Cardiac fibroblast (primary cell): ENCODE measurements around the gene SLC37A2.

Experiments
- DNase-seq, 2 donors: peaks; one replicate each; pipeline versions ENCODE4 v3.0.0 to v3.0.0-alpha.2; 2010; ENCODE audit warnings: low read depth in 2 of 2
- H3K4me3 ChIP-seq, 2 donors: replicated peaks in 1 of 2; 1 replicate in 1 of 2; 2 replicates in 1 of 2; pipeline ENCODE4 v1.5.1; 2011; ENCODE audit warnings: low read depth in 2 of 2, low read length in 2 of 2, mild to moderate bottlenecking in 2 of 2, moderate library complexity in 1 of 2
- TF ChIP-seq, protein P1 (sequence below): IDR thresholded peaks from one replicate; pipeline ENCODE4 v1.5.1; 2011; ENCODE audit warnings: low read depth, mild to moderate bottlenecking, low read length, inconsistent platforms

Gene SLC37A2

DNA sequence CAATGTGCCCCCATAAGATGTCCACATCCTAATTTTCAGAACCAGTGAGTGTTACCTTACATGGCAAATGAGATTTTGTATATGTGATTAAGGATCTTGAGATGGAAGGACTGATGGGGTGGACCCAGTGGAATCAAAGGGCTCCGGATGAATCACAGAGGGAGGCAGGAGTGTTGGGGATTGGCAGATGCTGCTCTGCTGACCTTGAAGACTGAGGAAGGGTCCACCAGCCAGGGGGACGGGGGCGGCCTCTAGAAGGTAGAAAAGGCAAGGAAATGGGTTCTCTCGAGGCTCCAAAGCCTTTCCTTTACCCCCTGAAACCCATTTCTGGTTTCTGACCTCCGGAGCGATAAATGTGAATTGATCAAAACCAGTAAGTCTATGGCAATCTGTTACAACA lies 29.6 kb downstream of the SLC37A2 start:
- H3K4me3 ChIP-seq, result no peak overlapping the region
- TF ChIP-seq, protein P1, sequence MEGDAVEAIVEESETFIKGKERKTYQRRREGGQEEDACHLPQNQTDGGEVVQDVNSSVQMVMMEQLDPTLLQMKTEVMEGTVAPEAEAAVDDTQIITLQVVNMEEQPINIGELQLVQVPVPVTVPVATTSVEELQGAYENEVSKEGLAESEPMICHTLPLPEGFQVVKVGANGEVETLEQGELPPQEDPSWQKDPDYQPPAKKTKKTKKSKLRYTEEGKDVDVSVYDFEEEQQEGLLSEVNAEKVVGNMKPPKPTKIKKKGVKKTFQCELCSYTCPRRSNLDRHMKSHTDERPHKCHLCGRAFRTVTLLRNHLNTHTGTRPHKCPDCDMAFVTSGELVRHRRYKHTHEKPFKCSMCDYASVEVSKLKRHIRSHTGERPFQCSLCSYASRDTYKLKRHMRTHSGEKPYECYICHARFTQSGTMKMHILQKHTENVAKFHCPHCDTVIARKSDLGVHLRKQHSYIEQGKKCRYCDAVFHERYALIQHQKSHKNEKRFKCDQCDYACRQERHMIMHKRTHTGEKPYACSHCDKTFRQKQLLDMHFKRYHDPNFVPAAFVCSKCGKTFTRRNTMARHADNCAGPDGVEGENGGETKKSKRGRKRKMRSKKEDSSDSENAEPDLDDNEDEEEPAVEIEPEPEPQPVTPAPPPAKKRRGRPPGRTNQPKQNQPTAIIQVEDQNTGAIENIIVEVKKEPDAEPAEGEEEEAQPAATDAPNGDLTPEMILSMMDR, result no peak
- DNase-seq, result no peak

DNA sequence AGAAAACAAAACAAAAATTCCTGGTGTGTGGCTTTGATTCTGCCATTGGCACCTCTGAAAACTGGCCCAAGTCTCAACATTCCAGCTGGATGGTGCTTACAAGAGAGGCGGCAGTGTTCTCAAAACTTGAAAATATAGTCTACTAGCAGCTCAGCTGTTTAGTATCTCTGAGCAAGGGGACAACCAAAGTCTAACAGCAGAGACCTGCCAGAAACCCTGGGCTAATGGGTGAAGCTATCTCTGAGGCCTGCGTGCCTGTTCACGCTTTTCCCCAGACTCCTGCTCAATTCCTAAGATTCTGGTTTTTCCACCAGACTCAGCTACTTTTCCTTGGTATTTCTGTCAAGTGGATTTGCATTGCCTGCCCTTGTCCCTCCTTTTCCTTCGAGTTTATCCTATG lies 30.4 kb downstream of the SLC37A2 start:
- H3K4me3 ChIP-seq, result no peak overlapping the region
- DNase-seq, result no peak
- TF ChIP-seq, protein P1, result no peak

DNA sequence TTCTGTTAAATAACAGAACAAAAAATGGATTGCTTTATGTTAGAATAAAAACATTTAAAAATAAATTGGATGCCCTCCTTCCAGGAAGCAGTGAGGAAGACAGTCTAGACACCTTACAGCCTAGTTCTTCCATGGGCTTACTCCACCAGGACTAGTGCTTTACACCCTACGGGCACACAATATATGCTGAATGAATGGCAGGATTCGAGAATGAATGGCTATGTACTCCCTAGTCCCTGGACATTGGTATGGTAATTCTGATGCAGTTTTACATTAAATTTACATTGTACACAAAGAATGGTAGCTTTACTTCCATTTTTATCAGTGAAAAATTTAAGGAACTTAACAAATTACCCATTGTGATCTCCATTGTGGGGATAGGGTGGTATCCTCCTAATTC lies 31.6 kb downstream of the SLC37A2 start:
- TF ChIP-seq, protein P1, result no peak
- H3K4me3 ChIP-seq, result no peak overlapping the region
- no peak for DNase-seq

DNA sequence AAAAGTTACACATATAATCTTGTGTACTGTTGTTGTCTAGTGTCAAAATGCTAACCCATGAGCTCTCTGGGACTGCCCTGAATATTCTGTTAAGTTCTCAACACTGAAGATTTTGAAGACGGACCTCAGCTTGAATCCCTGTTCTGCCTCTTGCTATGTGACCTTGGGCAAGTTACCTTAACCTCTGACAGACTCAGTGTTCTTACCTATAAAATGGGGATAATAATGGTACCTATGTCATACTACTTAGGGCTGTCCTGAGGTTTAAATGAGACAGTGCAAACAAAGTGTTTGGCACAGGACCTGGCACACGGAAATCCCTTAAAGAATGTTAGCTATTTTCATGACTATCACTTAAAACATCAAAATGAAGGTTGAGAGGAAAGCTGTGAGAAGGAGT lies 37.0 kb downstream of the SLC37A2 start:
- H3K4me3 ChIP-seq, result no peak overlapping the region
- TF ChIP-seq, protein P1, result no peak
- no peak for DNase-seq

DNA sequence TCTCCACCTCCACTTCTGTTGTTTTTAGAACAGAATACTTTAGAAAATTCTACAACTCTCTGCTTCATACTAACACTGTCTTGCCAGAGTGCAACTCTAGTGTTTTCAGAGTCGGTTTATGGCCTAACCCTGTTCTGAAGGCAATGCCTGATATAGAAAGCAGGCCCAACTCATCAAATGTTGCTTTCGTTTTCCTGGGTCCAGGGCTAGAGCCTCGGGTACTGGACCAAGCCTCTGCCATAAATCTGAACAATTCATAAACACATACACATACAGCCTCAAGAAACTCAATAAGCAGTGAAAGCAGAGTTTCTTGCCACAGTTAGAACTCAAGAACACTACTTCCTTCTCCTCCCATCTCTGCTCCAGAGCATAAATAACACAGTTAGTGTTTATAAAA lies 38.5 kb downstream of the SLC37A2 start:
- DNase-seq, result no peak
- TF ChIP-seq, protein P1, result no peak
- H3K4me3 ChIP-seq, result no peak overlapping the region

DNA sequence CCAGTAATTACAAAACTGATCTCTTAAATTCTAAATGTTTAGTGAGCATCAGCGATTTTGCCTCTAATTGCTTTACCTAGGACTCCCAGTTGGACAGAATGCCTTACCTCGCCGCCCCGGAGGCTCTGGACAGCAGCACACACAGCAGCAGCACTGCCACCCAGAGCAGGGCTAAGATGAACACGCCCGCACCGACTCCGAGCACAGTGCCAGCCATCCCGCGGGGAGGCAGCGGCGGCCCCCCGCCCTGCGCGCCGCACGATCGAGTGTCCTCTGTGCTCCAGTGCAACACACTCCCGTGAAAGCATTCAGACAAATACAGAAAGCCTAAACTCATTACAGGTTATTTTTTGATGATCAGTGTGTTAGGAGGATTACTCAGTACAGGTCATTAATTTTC lies 38.9 kb downstream of the SLC37A2 start:
- TF ChIP-seq, protein P1, result no peak
- no peak for DNase-seq
- H3K4me3 ChIP-seq, result no peak overlapping the region

DNA sequence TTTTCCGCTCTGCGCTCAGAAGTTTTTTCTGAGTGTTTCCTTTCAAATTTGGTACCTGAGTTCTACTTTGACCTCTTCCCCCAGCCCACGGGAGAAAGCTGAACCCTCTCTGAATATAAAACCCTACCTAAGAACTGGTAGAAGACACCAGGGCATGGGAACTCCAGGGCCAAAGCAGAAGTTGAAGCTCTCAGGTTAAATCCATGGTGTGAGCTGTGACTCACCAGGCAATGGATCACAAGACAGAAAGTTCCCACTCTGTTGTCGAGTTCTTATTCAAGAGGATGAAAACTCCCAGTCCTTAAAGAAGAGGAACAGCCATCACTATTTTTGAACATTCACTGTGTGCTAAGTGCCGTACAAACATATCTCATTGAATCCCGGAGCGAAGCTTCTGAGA lies 39.4 kb downstream of the SLC37A2 start:
- no peak for DNase-seq
- TF ChIP-seq, protein P1, result no peak
- no peak overlapping the region for H3K4me3 ChIP-seq
